ENCODE results near the gene MGARP. TPM values are rescaled to one million over a fixed set of nuclear protein-coding genes. Genes with fewer than 3 reads are reported as not detected.
"Not testable (repeated sequence)": the region's sequence is repeated elsewhere in the genome, so short reads cannot be mapped to it uniquely, and the experiment has no call there.

Gene MGARP
- total RNA-seq, result 1 to 10 TPM in 1 of 2 donors, under 1 TPM in 1; 0.53 to 1.3 TPM
- polyA plus RNA-seq (2013, experiment 1 of 2), result 1.2 TPM
- polyA plus RNA-seq (2013, experiment 2 of 2), result 0.87 TPM
- long read RNA-seq, experiment 1, result 0 reads
- long read RNA-seq, experiment 2, transcript MGARP-201 (4 exons, 1,339 nt), result major isoform, 5 of 5 reads
- long read RNA-seq, experiment 2, partial matches to known transcripts, result 0 of 5 reads
- long read RNA-seq, experiment 2, other reads (novel, unspliced or antisense), result 0 of 5 reads
- long read RNA-seq, experiment 3, partial matches to known transcripts, result 0 of 2 reads
- long read RNA-seq, experiment 3, other reads (novel, unspliced or antisense), result 0 of 2 reads
- long read RNA-seq, experiment 4, partial matches to known transcripts, result 0 of 4 reads
- long read RNA-seq, experiment 4, other reads (novel, unspliced or antisense), result 0 of 4 reads

DNA sequence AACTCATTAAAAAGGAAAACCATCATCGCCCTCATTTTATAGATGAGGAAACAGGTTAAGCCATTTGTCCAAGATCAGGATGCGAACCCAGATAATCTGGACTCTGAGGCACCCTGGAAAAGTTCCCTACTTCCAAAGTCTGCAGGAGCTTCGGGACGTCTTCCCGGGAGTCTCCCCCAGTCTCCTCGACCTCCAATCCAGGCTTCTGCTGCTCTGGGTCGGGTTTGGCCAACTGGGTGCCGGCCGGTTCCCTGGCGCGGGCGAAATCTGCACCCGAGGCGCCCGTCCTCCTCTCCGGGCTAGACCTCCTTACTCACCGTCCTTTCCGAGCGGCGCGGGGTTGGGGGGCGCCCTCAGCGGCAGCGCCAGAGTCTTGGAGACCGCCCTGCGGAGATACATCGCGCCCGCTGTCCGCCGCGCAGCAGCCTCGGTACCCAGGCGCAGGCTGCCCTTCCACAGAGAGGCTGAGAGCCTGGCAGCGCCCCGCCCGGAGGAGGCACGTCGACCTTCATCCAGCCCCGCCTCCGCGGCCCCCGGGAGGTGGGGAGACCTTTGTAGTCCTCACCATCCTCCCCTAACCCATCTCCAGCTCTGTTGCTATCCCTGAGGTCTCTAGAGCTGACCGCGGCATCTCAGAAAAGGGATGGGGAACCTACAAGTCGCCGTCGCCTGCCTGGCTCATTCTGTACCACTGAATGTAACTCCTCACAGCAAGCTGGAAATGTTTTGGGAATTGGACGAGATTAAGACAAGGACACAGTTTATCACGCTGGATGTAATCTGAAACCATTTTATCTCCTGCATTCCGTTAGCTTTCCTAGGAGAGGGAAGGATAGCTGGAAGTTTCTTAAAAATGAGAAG is at the start of gene MGARP:
TSS of gene MGARP (minus strand) at position 466 of the 861 bp plus-strand sequence. CDS start at position 399, 67 bp downstream.
- H3K27me3 ChIP-seq (ENCODE audit: control insufficient read depth, insufficient read depth, low read length, poor library complexity, severe bottlenecking), result peaks cover 54% of the 10 kb centered on the region
- WGBS, 2 experiments (ENCODE audit: insufficient coverage in 1 of 2, insufficient read length in 1 of 2), result 4 to 5% methylated on average over 24 to 51 of the region's 51 CpGs
- Mint-ChIP-seq H3K36me3 (ENCODE audit: low read depth) (no peaks in the 10 kb centered on the region), H3K9me3 (peaks cover 6% of the 10 kb centered on the region), H3K4me1 (peaks cover 6% of the 10 kb centered on the region), H3K4me3 (peak within 1 kb of the TSS; percentile 58), H3K27ac (no peak within 1 kb of the TSS), H3K27me3 (ENCODE audit: insufficient read depth) (peaks cover 54% of the 10 kb centered on the region)
- no peak within 1 kb of the TSS for H3K27ac ChIP-seq (ENCODE audit: low read depth, low read length)
- DNase-seq, result peak; percentile 91
- H3K4me3 ChIP-seq (ENCODE audit: low read length), result peak within 1 kb of the TSS; percentile 77
- TF ChIP-seq, protein P1, sequence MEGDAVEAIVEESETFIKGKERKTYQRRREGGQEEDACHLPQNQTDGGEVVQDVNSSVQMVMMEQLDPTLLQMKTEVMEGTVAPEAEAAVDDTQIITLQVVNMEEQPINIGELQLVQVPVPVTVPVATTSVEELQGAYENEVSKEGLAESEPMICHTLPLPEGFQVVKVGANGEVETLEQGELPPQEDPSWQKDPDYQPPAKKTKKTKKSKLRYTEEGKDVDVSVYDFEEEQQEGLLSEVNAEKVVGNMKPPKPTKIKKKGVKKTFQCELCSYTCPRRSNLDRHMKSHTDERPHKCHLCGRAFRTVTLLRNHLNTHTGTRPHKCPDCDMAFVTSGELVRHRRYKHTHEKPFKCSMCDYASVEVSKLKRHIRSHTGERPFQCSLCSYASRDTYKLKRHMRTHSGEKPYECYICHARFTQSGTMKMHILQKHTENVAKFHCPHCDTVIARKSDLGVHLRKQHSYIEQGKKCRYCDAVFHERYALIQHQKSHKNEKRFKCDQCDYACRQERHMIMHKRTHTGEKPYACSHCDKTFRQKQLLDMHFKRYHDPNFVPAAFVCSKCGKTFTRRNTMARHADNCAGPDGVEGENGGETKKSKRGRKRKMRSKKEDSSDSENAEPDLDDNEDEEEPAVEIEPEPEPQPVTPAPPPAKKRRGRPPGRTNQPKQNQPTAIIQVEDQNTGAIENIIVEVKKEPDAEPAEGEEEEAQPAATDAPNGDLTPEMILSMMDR (conservative IDR thresholded peaks at IDR 0.05), result no peak
- no peaks in the 10 kb centered on the region for H3K36me3 ChIP-seq (ENCODE audit: control insufficient read depth, insufficient read depth, low read length)
- no peaks in the 10 kb centered on the region for H3K4me1 ChIP-seq (ENCODE audit: control insufficient read depth, insufficient read depth, low read length)
- H3K9ac ChIP-seq (ENCODE audit: extremely low read depth, low read length, poor library complexity, severe bottlenecking), result no peak within 1 kb of the TSS
- H3K9me3 ChIP-seq (ENCODE audit: control insufficient read depth, low read length), result no peaks in the 10 kb centered on the region

DNA sequence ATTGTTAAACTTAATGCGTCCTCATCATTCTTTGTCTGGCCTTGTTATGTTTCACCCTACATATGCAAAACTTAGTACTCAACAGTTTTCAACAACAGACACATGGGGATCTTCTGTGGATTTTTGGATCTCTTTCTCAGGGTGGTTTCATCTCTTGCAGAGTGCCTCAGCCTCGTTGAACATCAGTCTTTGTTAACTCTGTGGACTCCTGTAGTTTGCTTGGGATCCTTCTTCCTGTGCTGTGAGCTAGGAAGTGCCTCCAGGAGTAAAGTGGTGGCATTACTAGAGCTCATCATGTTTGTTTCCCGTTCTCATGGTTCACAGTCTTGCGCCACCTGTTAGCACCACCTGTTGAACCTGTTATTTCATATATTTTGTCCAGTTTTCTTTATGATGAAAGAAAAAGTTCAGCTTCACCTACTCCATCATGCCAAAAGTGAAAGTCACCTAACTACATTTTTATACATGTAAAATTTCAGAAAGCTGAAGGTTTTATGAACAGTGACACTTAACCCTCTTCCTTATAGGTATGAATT is 49.7 kb upstream of the MGARP start:
- Mint-ChIP-seq H3K4me3 (no peak overlapping the region), H3K9me3 (peaks cover 7% of the 10 kb centered on the region), H3K36me3 (ENCODE audit: low read depth) (peaks cover 35% of the 10 kb centered on the region), H3K27ac (peak overlapping the region; percentile 45), H3K27me3 (ENCODE audit: insufficient read depth) (no peaks in the 10 kb centered on the region), H3K4me1 (peaks cover 13% of the 10 kb centered on the region)
- Histone ChIP-seq H3K9me3 (ENCODE audit: control insufficient read depth, low read length) (peaks cover 3% of the 10 kb centered on the region), H3K36me3 (ENCODE audit: control insufficient read depth, insufficient read depth, low read length) (peaks cover 28% of the 10 kb centered on the region), H3K4me3 (ENCODE audit: low read length) (no peak overlapping the region), H3K9ac (ENCODE audit: extremely low read depth, low read length, poor library complexity, severe bottlenecking) (no peak overlapping the region), H3K27me3 (ENCODE audit: control insufficient read depth, insufficient read depth, low read length, poor library complexity, severe bottlenecking) (no peaks in the 10 kb centered on the region), H3K27ac (ENCODE audit: low read depth, low read length) (no peak overlapping the region), H3K4me1 (ENCODE audit: control insufficient read depth, insufficient read depth, low read length) (peaks cover under 1% of the 10 kb centered on the region)
- WGBS, 2 experiments (ENCODE audit: insufficient coverage in 1 of 2, insufficient read length in 1 of 2), result 71 to 81% methylated on average over 4 of the region's 4 CpGs
- DNase-seq, result no peak
- TF ChIP-seq, protein P1 (conservative IDR thresholded peaks at IDR 0.05), result no peak

DNA sequence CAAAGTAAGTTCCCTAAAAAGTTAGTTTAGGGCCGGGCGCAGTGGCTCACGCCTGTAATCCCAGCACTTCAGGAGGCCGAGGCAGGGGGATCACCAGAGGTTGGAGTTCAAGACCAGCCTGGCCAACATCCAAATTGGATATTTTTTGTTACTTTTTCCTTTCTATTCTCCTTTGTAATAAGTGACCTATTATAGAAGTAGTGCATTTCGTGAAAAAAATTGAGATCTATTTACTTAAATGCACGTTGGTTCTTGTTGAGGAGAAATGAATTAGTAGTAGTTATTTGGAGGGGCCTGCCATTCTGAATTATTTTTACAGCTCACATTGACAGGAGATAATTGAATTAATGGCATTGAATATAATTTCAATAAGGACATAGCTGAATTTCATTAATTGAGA is 44.6 kb upstream of the MGARP start:
- H3K27ac Mint-ChIP-seq, result no peak overlapping the region
- Histone ChIP-seq H3K9me3 (ENCODE audit: control insufficient read depth, low read length) (peaks cover 21% of the 10 kb centered on the region), H3K27me3 (ENCODE audit: control insufficient read depth, insufficient read depth, low read length, poor library complexity, severe bottlenecking) (no peaks in the 10 kb centered on the region), H3K4me3 (ENCODE audit: low read length) (no peak overlapping the region), H3K27ac (ENCODE audit: low read depth, low read length) (no peak overlapping the region), H3K4me1 (ENCODE audit: control insufficient read depth, insufficient read depth, low read length) (peaks cover 7% of the 10 kb centered on the region), H3K36me3 (ENCODE audit: control insufficient read depth, insufficient read depth, low read length) (peaks cover 17% of the 10 kb centered on the region), H3K9ac (ENCODE audit: extremely low read depth, low read length, poor library complexity, severe bottlenecking) (no peak overlapping the region)
- DNase-seq, result no peak
- H3K27me3 Mint-ChIP-seq (ENCODE audit: insufficient read depth), result no peaks in the 10 kb centered on the region
- H3K4me3 Mint-ChIP-seq, result no peak overlapping the region
- H3K4me1 Mint-ChIP-seq, result peaks cover 21% of the 10 kb centered on the region
- peaks cover 25% of the 10 kb centered on the region for H3K9me3 Mint-ChIP-seq
- 90 to 100% methylated on average over 4 to 6 of the region's 6 CpGs for WGBS, 2 experiments (ENCODE audit: insufficient coverage in 1 of 2, insufficient read length in 1 of 2)
- H3K36me3 Mint-ChIP-seq (ENCODE audit: low read depth), result peaks cover 50% of the 10 kb centered on the region
- TF ChIP-seq, protein P1 (conservative IDR thresholded peaks at IDR 0.05), result no peak

DNA sequence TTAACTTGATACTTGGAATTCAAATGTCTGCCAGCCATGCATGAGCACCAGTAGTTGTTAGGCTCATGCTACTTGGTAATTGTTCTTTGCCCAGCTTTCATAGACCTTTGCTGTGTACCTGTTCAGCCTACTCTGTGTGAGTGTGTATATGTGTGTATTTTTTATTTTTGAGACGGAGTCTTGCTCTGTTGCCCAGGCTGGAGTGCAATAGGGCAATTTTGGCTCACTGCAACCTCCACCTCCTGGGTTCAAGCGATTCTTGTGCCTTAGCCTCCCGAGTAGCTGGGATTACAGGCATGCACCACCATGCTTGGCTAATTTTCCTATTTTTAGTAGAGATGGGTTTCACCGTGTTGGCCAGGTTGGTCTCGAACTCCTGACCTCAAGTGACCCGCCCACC is 42.5 kb upstream of the MGARP start:
- H3K4me3 ChIP-seq (ENCODE audit: low read length); H3K27me3 Mint-ChIP-seq (ENCODE audit: insufficient read depth); H3K27ac Mint-ChIP-seq; H3K27me3 ChIP-seq (ENCODE audit: control insufficient read depth, insufficient read depth, low read length, poor library complexity, severe bottlenecking); H3K27ac ChIP-seq (ENCODE audit: low read depth, low read length); H3K4me3 Mint-ChIP-seq; H3K9ac ChIP-seq (ENCODE audit: extremely low read depth, low read length, poor library complexity, severe bottlenecking); H3K36me3 ChIP-seq (ENCODE audit: control insufficient read depth, insufficient read depth, low read length); DNase-seq; H3K4me1 ChIP-seq (ENCODE audit: control insufficient read depth, insufficient read depth, low read length): not testable (repeated sequence)
- Mint-ChIP-seq H3K9me3 (peaks cover 21% of the 10 kb centered on the region), H3K4me1 (peaks cover 18% of the 10 kb centered on the region), H3K36me3 (ENCODE audit: low read depth) (peaks cover 34% of the 10 kb centered on the region)
- WGBS, 2 experiments (ENCODE audit: insufficient coverage in 1 of 2, insufficient read length in 1 of 2), result 97 to 98% methylated on average over 6 of the region's 6 CpGs
- peaks cover 18% of the 10 kb centered on the region for H3K9me3 ChIP-seq (ENCODE audit: control insufficient read depth, low read length)
